NCI-H1417 (cell line): Measurements from ENCODE around the gene INPP4A.
"Not testable (repeated sequence)": the region's sequence is repeated elsewhere in the genome, so short reads cannot be mapped to it uniquely, and the experiment has no call there.

Experiments used
- DNase-seq, 3 experiments: peaks; one replicate each; lab custom pipeline; 2025; lab: John Stamatoyannopoulos, UW

The INPP4A gene

DNA sequence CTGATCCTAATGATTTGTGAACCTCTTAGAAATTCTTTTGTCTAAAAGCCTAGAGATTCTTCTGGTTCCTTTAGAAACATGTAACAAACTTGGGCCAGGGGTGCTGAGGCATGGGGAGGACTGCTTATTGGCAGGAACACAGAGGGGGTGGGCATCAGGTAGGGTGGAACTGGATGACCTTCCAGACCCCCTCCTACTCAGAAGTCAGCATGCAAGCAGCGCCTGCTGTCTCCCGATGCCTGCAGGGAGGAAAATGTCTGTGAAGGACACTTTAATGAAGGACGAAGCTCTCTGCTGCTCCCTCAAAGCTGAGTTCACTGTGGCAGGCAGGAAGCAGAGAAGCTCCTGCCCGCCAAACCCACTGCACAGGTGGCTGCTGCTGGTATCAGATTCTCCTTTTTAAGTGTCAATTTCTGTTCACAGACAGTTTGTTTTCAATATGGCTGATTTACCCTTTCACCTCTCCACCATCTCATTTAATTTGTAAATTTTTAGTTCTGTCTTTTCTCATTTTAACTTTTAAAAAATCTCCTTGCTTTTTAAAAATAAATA, 144.3 kb downstream of the INPP4A start:
- DNase-seq: no peak

DNA sequence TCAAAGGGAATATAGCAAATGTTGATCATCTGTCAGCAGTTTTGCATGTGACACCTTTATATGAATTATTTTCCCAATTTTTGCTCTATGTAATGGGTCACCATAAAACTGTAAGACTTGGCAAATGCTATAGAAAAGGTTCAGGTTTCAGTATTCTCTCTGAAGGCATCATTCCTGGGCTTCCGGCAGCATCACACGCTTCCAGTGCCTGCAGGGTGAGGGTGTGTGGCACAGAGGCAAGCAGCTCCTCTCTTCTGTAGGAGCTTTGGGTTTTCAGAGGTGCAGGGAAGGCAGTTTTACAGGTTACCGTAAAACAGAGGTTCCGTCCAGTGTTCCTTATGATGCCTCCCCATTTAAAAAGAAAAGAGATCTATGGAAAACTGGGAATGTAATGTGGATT, 144.8 kb downstream of the INPP4A start:
- no peak for DNase-seq

DNA sequence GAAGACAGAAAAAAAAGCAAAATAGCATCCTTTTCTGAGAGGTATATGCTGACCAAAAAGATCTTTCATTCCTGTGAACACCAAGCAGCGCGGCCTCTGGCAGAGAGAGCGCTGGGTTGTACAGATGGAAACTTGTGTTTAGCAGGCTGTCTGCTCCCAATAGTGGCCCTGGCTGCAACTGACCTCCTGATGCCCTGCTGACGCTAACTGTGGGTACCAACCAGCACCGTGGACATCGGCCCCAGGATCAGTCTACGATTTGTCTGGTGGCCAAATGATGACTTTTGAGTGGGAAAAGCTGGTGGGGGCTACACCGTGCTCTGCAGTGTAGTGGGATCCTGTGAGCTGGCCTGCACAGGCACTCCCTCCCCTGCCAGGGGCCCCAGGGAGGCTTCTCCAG, 147.9 kb downstream of the INPP4A start:
- no peak for DNase-seq

DNA sequence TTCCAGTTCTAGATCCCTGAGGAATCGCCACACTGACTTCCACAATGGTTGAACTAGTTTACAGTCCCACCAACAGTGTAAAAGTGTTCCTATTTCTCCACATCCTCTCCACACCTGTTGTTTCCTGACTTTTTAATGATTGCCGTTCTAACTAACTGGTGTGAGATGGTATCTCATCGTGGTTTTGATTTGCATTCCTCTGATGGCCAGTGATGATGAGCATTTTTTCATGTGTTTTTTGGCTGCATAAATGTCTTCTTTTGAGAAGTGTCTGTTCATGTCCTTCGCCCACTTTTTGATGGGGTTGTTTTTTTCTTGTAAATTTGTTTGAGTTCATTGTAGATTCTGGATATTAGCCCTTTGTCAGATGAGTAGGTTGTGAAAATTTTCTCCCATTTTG, 150.0 kb downstream of the INPP4A start:
- DNase-seq: not testable (repeated sequence)

DNA sequence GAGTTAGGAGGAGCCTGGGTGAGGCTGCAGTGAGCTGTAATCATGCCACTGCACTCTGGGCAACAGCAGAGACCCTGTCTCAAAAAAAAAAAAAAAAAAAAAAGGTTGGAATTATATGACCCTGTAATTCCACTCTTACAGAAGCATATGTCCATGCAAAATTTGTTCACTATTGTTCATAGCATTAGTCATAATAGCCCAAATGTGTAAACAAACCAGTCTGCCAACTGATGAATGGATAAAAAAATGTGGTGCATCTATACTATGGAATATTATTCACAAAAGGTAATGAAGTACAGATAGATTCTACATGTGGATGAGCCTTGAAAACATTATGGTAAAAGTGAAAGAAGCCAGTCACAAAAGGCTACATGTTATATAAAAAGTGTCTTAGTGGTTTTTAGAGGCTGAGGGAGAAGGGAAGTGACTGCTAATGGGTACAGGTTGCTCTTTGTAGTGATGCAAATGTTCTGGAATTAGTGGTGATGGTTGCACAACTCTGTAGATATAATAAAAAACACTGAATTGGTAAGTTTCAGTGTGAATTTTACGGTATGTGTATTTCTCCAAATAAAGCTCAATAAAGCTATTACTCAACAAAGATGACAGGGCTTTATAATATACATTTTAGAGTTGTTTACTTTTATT, 154.2 kb downstream of the INPP4A start:
- DNase-seq: no peak

DNA sequence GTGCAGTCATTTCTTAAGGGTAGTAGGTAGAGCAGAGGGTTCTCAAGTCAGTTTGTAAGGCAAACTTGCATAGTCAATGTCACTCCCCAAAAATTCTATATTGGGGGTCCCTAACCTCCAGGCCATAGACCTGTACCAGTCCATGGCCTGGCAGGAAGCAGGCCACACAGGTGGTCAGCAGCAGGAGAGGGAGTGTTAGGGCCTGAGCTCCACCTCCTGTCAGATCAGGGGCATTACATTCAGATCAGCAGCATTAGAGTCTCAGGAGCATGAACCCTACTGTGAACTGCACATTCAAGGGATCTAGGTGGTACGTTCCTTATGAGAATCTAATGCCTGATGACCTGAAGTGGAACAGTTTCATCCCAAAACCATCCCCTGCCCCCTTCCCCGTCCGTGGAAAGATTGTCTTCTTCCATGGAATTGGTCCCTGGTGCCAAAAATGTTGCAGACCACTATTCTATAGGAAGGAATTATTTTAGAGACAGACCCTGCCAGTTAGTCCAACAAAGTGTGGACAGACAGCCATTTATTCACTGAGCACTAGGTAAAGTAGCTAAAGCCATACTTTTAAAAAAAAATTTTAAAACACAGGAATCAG, 157.0 kb downstream of the INPP4A start:
- DNase-seq: peak in 1 of 3 experiments; percentile 60

DNA sequence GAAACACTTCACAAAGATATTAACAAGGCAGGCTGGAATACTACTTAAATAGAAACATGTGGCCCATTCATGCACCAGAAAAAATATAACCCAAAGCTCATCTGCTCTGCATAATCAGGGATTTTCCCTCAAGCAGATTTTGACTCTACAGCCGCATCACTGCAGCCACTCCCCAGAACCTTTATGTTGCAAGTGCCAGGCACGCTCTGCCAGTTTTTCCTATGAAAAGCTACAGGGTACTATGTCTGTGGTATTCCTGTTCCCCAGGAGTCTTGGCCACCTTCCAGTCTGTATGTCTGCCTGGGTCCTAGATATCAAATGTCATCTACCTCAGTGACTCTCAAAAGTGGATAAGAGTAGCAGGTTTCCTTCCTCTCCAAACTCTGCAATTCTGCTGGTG, 159.9 kb downstream of the INPP4A start:
- DNase-seq: no peak

DNA sequence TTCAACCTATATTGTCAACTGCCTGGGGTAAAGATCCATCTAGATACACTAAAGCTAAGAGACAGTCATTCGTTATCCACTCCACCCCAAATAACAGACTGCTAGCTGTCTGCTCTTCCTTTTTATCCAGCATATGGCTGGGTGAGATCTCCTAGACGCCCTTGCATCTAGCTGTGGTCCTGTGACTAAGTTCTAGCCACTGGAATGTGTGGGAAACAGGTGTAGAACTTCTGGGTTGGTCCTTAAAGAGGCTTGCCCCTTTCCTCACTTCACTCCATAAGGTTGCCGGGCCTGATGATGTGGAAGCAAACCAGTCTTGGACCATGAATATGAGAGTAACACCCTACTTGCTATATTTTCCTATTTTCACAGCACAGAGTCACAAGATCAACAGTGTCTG, 160.4 kb downstream of the INPP4A start:
- DNase-seq: no peak

DNA sequence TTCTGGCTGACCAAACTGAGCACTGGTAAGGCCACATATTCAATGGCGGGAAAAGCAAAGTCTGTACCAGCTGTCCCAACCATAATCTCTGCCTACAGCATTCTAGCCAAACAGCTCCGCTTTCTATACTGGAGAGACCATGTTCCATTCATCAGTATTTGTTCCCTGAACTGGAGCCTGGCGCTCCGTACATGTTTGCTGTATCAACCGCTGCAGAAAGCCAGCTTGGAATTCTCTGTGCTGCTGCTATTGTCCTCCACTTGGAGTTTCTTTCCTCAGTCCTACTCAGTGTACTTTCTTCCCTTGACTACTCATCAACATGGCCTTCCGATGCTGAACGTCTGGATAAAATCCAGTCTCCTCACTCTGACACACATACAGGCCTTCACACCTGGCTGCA, 161.8 kb downstream of the INPP4A start:
- DNase-seq: no peak

DNA sequence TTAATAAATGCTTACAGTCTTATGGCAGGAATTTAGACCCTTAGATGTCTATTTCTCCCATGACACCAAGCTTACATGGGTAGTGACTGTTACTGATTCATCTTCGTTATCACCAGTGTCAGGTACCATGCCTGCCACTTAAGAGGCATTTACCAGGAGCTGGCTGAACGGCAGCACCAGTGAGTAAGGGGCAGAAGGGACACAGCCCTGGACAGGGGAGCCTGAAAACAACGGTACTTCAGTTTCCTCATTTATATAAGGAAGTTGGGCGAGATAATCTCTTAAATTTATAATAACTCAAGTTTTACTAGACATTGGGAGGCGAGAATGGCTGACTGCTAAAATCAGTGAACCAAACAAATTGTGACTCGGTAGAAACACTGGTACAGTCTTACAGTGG, 162.4 kb downstream of the INPP4A start:
- no peak for DNase-seq

DNA sequence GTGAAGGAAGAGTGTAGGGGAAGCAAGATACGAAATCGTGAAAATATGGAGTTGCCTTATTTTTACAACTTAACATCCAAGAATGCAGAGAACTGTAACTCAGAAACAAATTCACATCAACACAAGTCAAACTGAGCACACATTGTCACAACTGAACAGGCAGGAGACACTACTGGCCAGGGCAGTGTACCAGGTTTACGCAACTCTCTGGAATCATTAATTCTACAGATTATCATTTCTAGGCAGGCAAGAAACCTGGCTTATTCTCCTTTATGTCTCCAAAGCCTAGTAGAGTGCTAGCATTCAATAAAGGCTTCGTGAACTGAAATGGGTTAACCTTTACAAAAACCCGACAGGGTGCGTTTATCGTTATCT, 163.1 kb downstream of the INPP4A start:
- no peak for DNase-seq

DNA sequence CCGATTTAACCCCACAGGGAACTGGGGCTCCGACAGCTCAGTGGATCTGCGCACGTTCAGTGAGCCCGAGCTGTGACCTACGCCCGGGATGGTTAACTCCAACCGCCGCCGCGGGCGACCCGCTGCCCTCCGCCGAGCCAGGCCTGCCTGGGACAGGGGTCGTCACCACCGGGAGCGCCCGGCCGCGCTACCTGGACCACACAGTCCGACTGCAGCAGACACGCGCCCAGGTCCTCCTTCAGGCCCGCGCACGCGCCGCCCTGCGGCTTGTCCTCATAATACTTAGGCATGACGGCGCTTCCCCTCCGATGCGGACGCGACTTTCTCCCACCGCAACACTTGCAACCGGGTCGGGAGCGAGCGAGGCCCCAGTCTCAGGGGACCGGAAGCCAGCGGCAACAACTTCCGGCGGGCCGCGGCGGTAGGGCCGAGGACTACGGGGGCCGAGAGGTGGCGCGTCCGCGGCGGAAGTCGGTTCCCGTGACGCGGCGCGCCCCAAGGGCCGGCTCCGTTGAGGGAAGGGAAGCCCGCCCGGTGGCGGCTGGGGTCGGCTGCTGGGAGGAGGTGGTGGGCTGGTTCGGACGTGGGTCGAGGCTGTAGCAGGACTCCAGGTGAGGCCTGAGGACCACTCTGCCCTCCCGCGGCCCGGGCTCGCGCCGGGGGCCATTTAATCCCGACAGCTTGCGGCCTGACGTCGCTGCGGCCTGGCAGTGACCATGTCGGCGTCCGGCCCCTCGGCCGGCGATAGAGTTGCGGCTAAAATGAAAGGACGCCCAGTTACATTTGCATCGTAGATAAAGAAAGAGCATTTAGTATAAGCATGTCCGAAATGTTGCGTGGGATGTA, 163.7 kb downstream of the INPP4A start, which contains the start of the genes COA5 and UNC50:
Gene COA5 (minus strand): TSS at position 397 of the 846 bp plus-strand sequence. CDS start 107 bp downstream, at position 290.
Gene UNC50 (plus strand): TSS at position 474 of the 846 bp plus-strand sequence. CDS start 1,171 bp downstream, outside the sequence.
- DNase-seq: peak; percentile 85 to 90 (median 90)

DNA sequence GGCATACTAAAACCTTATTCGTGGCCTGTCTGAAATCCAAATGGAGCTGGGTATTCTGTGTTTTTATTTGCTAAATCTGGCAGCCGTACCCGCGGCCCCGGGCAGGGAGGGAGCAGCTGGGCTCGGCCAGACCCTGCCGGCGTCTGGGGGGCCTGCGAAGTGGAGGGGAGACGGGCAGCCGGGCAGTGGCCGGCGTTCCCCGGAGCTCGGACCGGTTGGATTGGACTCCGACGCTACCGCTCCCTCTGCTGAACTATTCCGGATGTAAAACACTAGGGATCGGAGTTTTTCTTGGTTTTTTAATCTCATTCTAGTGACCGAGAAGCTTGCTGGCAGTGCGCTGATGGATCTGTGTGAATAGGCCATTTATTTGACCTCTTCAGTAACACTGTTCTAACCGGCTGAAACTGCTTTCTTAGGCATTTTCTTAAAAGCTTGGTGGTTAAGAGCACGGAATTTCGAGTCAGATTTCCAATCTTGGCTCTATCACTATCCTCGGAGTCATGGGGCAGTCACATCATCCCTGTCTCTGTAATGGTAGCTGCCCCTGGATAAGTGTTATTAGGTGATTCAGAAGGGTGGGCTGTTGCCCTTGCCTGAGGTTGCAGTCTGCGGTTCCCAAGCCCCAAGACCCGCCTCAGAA, 164.4 kb downstream of the INPP4A start:
- DNase-seq: peak in 1 of 3 experiments; percentile 6

DNA sequence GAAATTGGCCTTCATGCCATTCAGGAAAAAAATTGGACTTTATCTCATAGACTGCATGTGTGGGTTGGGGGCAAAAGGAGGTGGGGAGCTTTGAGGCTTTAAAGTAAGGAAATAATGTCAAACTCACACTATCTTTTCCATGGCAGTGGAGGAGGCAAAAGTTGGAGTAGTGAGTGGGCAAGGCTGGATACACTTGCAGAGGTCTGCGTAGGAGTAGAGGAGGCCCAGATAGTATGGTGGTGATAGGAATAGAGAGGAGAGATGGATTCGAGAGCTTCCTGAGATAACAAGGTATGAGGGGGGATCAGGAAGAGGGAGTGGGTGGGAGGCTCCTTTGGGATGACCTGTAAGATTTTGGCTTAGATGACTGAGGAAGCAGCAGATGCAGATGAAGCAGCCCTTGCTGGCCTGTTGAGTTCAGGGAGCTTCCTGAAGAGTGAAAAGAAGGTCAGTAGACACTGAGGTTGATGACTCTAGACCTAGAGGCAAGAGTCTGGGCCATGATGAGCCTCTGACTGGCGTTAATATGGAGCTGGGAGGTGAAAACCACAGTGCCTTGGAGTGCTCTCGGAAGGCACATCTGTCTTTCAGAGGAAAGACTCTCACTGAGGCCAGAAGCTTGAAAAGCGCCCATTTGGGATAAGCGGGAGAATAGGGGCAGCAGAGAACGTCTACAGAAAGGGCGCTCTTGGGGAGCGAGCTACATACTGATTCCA, 169.5 kb downstream of the INPP4A start:
- DNase-seq: no peak

DNA sequence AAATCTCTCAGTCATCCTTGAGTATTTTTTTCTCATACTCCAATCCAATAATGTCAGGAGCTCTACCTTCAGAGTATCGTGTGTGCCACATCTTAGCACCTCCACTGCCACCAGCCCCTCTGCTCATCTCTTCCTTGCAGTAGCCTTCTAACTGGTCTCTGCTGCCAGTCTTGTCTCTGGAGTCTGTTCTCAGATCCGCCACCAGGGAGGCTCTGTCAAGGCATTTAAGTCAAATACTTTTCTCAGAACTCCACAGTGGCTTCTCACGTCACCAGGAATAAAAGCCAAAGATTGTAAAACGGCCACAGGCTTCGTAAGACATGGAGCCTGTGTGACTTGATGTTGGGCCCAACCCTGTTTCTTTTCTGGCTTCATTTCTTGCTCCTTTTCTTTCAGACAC, 170.8 kb downstream of the INPP4A start:
- no peak for DNase-seq

DNA sequence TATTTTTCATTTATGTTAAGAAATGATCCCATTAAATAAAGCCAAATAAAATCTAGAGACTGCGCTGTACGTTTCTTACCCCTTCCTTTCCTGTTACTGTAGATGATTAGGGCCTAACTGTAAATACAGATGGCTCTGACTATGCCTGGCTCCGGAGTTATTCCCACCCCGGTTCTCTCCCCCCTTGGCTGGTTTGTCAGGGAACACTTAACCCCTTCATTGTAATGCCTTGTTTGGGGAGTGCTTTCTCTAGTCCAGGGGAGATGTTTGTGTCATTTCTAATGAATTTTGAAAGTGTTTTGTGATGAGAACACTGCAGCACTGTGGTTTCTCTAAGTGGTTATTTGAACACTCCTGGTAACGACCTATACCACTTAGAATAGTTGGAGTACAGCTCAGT, 172.5 kb downstream of the INPP4A start:
- no peak for DNase-seq

DNA sequence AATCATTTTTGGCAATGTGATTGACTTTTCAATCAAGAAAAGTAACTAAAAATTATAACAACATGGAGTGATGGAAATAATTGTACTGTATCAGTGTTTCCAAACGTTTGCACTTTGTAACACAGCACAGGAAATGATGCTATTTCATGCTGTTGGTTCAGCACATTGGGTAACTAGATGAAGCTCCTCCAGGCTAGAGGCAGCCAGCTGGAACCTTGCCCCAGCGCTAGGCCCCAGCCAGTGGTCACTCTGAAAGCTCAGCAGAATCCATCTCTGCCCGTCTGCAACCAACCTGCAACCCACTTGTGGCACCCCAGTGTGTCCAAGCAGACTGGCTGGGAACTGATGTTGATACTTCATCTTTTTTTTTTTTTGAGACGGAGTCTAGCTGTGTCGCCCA, 179.0 kb downstream of the INPP4A start:
- DNase-seq: no peak

DNA sequence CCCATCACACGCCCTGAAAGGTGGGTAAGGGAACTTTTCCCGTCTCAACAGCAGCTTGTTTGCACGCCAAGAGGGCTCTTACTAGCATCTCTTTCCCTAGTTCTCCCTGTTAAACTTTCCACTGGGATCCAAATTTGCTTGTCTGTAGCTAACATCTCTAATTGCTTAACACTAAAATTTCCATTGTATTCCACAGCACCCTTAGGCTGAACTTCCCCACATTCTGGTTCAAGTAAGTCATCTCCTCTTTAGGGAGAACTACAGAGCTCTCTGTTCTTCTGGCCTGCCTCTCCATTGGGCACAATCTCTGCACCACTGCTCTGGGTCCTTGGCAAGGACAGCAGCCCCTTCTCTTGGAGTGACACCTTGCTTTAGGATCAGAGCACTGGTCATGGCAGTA, 187.7 kb downstream of the INPP4A start:
- no peak for DNase-seq

DNA sequence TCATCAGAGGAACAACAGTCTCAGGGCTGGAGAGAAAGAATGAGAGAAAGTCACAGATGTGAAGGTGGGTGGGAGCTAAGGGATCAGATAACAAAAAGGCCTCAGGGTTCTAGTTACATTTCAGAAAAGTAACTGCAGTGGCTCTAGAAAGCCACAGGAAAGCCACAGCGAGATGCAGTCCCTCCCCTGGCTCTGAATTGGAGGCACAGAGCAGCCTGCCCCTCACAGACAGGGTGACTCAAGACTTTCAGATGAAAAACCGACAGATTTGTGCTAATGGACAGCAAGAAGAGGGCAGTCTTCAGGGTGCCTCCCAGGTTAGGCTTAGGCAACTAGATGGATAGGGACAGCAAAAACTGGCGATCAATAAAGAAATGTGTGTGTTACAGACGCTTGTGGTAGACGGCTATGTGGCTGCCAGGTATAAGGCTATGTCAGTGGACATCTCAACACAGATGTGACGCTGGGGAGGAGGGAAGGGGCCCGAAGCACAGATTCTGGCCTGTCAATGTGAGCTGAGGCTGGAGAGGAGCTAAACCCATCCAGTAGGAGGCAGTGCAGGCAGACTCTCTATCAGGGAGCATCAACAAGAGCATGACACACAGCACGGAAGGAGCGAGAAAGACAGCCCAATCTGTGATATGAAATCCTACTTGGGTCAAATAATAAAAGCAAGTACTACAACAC, 189.9 kb downstream of the INPP4A start:
- DNase-seq: no peak

DNA sequence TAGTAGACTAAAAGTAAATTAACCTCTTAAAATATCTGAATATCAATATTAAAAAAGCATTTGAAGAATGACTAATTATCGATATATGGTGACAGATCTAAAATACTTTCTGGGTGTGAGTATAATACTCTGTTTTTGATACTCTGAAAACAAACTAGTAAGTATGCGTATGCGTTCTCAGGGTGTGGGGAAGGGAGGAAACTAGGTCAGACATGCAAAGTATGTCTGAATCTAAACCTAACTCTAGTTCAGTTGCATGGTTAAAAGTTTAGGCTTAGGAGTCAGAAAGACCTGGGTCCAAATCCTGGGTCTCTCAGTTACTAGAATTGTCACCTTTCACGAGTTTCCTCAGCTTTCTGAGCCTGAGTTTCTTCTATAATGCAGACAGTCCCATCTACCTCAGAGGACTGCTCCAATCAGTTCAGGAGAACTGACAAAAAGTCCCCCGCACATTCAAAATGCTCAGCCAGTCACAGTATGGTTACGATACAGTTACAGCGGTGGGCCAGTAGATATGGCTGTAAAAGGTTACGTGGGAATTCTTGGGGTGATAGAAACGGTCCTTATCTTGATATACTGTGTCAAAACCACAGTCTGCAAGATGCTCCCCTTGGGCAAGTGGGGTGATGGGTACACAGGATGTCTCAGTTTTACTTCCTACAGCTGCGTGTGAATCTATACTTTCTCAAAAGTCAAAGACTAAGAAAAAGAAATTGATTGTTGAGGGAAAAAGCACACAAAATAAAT, 192.9 kb downstream of the INPP4A start:
- DNase-seq: no peak
